Prostate gland (tissue), 2 donors: ENCODE results near the gene RCN2.

Experiments
- POLR2A ChIP-seq: fragments of 450-650 bp; IDR thresholded peaks from one replicate; pipeline ENCODE4 v1.6.1; 2016; ENCODE audit warnings: antibody characterized with exemption, mild to moderate bottlenecking
- TF ChIP-seq, protein P1 (sequence below), 4 experiments: fragments of 200-600 bp in 2 of 4; fragments of 450-650 bp in 2 of 4; sonication (generic) in 2 of 4; IDR thresholded peaks; 1 replicate in 3 of 4; 2 replicates in 1 of 4; pipeline ENCODE4 v1.5.1; 2016 to 2019; ENCODE audit warnings: antibody characterized with exemption in 4 of 4, mild to moderate bottlenecking in 2 of 4, moderate library complexity in 2 of 4

GRCh38 chr15:76938752-76939151, 7.2 kb downstream of the RCN2 start:
- TF ChIP-seq, protein P1, sequence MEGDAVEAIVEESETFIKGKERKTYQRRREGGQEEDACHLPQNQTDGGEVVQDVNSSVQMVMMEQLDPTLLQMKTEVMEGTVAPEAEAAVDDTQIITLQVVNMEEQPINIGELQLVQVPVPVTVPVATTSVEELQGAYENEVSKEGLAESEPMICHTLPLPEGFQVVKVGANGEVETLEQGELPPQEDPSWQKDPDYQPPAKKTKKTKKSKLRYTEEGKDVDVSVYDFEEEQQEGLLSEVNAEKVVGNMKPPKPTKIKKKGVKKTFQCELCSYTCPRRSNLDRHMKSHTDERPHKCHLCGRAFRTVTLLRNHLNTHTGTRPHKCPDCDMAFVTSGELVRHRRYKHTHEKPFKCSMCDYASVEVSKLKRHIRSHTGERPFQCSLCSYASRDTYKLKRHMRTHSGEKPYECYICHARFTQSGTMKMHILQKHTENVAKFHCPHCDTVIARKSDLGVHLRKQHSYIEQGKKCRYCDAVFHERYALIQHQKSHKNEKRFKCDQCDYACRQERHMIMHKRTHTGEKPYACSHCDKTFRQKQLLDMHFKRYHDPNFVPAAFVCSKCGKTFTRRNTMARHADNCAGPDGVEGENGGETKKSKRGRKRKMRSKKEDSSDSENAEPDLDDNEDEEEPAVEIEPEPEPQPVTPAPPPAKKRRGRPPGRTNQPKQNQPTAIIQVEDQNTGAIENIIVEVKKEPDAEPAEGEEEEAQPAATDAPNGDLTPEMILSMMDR (IDR thresholded peaks at IDR 0.05), result no peak
- TF ChIP-seq POLR2A, result no peak
